ENCODE measurements around the gene PKP2.
A peak's percentile ranks its signal among the peaks of the same experiment; 100 is the strongest.

DNA sequence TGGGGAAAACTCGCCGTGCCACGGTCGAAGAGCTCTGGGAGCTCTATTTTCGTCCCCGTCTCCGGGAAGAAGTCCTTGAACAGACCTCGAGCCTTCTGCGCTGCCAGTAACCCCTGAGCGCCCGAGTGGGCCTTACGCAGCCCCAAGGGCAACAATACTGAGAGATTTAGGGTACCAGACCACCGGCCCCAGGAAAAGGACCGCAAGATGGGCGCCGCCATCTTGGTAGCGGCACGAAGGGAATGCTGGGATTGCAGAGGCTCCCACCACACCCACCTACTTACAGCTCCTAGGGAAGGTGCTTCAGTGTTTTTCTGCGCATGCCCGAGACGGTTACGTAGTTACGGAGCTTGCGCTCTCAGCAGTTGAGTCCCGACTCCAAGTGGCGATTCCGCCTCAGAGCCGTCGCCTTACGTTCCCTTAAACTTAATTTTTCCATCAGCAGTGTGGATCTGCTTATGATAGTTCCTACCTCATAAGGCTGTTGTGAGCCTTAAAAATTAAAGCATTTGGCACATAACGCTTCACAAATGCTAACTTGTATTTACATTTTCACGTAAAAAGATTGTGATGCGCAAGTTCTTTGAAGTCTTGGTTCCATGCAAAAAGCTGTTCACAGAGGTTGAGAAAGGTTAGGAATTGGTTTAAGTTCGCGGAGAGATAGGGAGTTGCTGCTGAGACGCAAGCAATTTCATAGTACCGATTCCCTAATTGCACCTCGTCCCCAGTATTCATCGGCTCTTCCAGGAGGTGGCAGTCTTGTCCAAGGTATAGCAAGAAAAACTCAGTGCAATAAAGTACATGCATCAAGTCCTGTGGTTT is 140.7 kb downstream of the PKP2 start, which contains the start of gene YARS2:
- peak; percentile 86 for TF ChIP-seq CTCF (conservative IDR thresholded peaks at IDR 0.05)
- TF ChIP-seq ZFX (IDR thresholded peaks at IDR 0.05) = peak; percentile 43

Data from C4-2B (cell line).